GM12878 (cell line): ENCODE results near the gene MANBA. TPM values are rescaled to one million over a fixed set of nuclear protein-coding genes. Genes with fewer than 3 reads are reported as not detected.

Source experiments
- ATAC-seq: fragments of 200-7000 bp; cut with Tn5 transposase; 3 replicates; pipeline ENCODE4 v1.9.1; 2020; ENCODE audit warnings: mild to moderate bottlenecking, moderate library complexity
- BruUV-seq: library from RNA; stranded (reverse); fragments of 400-500 nt; replicated peaks from 2 replicates; lab custom pipeline; 2021; lab: Mats Ljungman, UMichigan
- CTCF ChIA-PET: fragments of 300-600 bp; sonication (Branson Sonifier 250); formaldehyde crosslinking; extraction: SDS; loops from one replicate; lab custom pipeline; 2021; ENCODE audit warnings: inconsistent platforms; lab: Yijun Ruan, JAX
- POLR2A ChIA-PET: fragments of 350-600 bp; formaldehyde crosslinking; extraction: SDS; loops from one replicate; lab custom pipeline; 2021; ENCODE audit warnings: inconsistent platforms; lab: Charles Lee
- RAD21 ChIA-PET: fragments of 300-600 bp; sonication (Branson Sonifier 250); formaldehyde crosslinking; loops from one replicate; lab custom pipeline; 2023; ENCODE audit warnings: antibody characterized with exemption; ENCODE audit not compliant: unreplicated experiment; lab: Charles Lee
- SMC1A ChIA-PET: fragments of 300-600 bp; sonication (Branson Sonifier 250); formaldehyde crosslinking; loops from one replicate; lab custom pipeline; 2023; ENCODE audit not compliant: unreplicated experiment, uncharacterized antibody; lab: Charles Lee
- DNase-seq: peaks from one replicate; pipeline ENCODE4 v3.0.0-alpha.2; 2011; ENCODE audit warnings: low read depth, low spot score
- FAIRE-seq: peaks from 3 replicates; lab custom pipeline; 2011; peaks lifted over from hg19 to GRCh38; lab: Jason Lieb, UNC
- H2AFZ ChIP-seq: 2 replicates; pipeline ENCODE4 v1.6.0; 2011; ENCODE audit warnings: low read depth, low read length, control low read depth; ENCODE audit not compliant: control insufficient read depth
- H3K27ac ChIP-seq: 2 replicates; pipeline ENCODE4 v1.5.1; 2011; ENCODE audit warnings: control low read depth; ENCODE audit not compliant: control insufficient read depth, insufficient read depth
- H3K27me3 ChIP-seq, 2 experiments: replicated peaks in 1 of 2; 2 replicates each; pipeline versions ENCODE4 v1.6.0 to v1.6.1; 2011; ENCODE audit warnings: low read length in 1 of 2; ENCODE audit not compliant: control insufficient read depth in 2 of 2, insufficient read depth in 2 of 2
- H3K36me3 ChIP-seq, 2 experiments: 2 replicates each; pipeline ENCODE4 v1.5.1; 2011; ENCODE audit warnings: low read length in 1 of 2; ENCODE audit not compliant: control insufficient read depth in 2 of 2, insufficient read depth in 2 of 2
- H3K4me1 ChIP-seq: 2 replicates; pipeline ENCODE4 v1.6.1; 2011; ENCODE audit warnings: mild to moderate bottlenecking, low read length, moderate library complexity, mixed read lengths; ENCODE audit not compliant: control insufficient read depth, insufficient read depth
- H3K4me2 ChIP-seq: 2 replicates; pipeline ENCODE4 v1.6.0; 2011; ENCODE audit warnings: control low read depth; ENCODE audit not compliant: control insufficient read depth, insufficient read depth
- H3K4me3 ChIP-seq: fragments of 200-600 bp; sonication (generic); 2 replicates; pipeline ENCODE4 v1.5.1; 2016
- H3K79me2 ChIP-seq: 2 replicates; pipeline ENCODE4 v1.6.0; 2011; ENCODE audit warnings: low read length; ENCODE audit not compliant: control insufficient read depth, insufficient read depth
- H3K9ac ChIP-seq: 2 replicates; pipeline ENCODE4 v1.8.0; 2011; ENCODE audit warnings: low read length, control low read depth, mixed read lengths; ENCODE audit not compliant: control insufficient read depth, insufficient read depth
- H3K9me3 ChIP-seq: replicated peaks from 3 replicates; pipeline ENCODE4 v1.5.1; 2011; ENCODE audit warnings: mild to moderate bottlenecking, low read length; ENCODE audit not compliant: control insufficient read depth, insufficient read depth
- H4K20me1 ChIP-seq: 2 replicates; pipeline ENCODE4 v1.6.0; 2011; ENCODE audit not compliant: control insufficient read depth, insufficient read depth
- BHLHE40 ChIP-seq, 2 experiments: fragments of 450-650 bp in 1 of 2; IDR thresholded peaks; 2 replicates each; pipeline ENCODE4 v1.6.1; 2011 to 2017; ENCODE audit warnings: low read depth in 2 of 2, borderline replicate concordance in 1 of 2, improper control_type of control experiment in 1 of 2, low read length in 1 of 2, mild to moderate bottlenecking in 1 of 2
- BMI1 ChIP-seq: fragments of 450-650 bp; IDR thresholded peaks from 2 replicates; pipeline ENCODE4 v1.6.1; 2016; ENCODE audit warnings: mild to moderate bottlenecking, moderate library complexity, borderline replicate concordance
- CHD1 ChIP-seq: IDR thresholded peaks from 2 replicates; pipeline ENCODE4 v1.6.1; 2012; ENCODE audit warnings: low read depth, low read length, improper control_type of control experiment
- E2F8 ChIP-seq: fragments of 450-650 bp; IDR thresholded peaks from 2 replicates; pipeline ENCODE4 v1.6.1; 2018; ENCODE audit warnings: mild to moderate bottlenecking, low read depth, moderate library complexity; ENCODE audit not compliant: partially characterized antibody
- ESRRA ChIP-seq: IDR thresholded peaks from 2 replicates; pipeline ENCODE4 v1.6.1; 2012; ENCODE audit warnings: mild to moderate bottlenecking, low read length, improper control_type of control experiment
- FOS ChIP-seq: IDR thresholded peaks from 3 replicates; pipeline ENCODE4 v1.6.1; 2011; ENCODE audit warnings: borderline replicate concordance; ENCODE audit not compliant: insufficient read length; ENCODE audit errors: extremely low read depth
- HCFC1 ChIP-seq: fragments of 150-350 bp; IDR thresholded peaks from 2 replicates; pipeline ENCODE4 v1.6.1; 2014; ENCODE audit warnings: low read length
- MEF2A ChIP-seq: IDR thresholded peaks from 2 replicates; pipeline ENCODE4 v1.6.1; 2011; ENCODE audit warnings: low read depth, mild to moderate bottlenecking, low read length, moderate library complexity; ENCODE audit not compliant: insufficient read depth
- MXI1 ChIP-seq: fragments of 150-350 bp; IDR thresholded peaks from 2 replicates; pipeline ENCODE4 v1.6.1; 2011; ENCODE audit warnings: low read depth, mild to moderate bottlenecking, inconsistent platforms, low read length, improper control_type of control experiment
- MYC ChIP-seq: IDR thresholded peaks from 2 replicates; pipeline ENCODE4 v1.6.1; 2011; ENCODE audit warnings: mild to moderate bottlenecking, low read length, moderate library complexity, inconsistent platforms; ENCODE audit not compliant: insufficient read depth, insufficient replicate concordance, insufficient read length, severe bottlenecking
- NKRF ChIP-seq: fragments of 450-650 bp; conservative IDR thresholded peaks from 2 replicates; pipeline ENCODE4 v1.6.1; 2017; ENCODE audit warnings: mild to moderate bottlenecking, moderate library complexity
- RB1 ChIP-seq: fragments of 450-650 bp; formaldehyde crosslinking; IDR thresholded peaks from 2 replicates; pipeline ENCODE4 v1.6.1; 2017; ENCODE audit warnings: mild to moderate bottlenecking, borderline replicate concordance
- RELA ChIP-seq: fragments of 450-650 bp; IDR thresholded peaks from 2 replicates; pipeline ENCODE4 v1.8.0; 2014; ENCODE audit warnings: borderline replicate concordance; ENCODE audit not compliant: partially characterized antibody
- SREBF2 ChIP-seq: IDR thresholded peaks from 2 replicates; pipeline ENCODE4 v1.6.1; 2012; ENCODE audit warnings: mild to moderate bottlenecking, low read length
- TAF1 ChIP-seq: IDR thresholded peaks from 2 replicates; pipeline ENCODE4 v1.6.1; 2011; ENCODE audit warnings: mild to moderate bottlenecking, low read depth, low read length, borderline replicate concordance
- TARDBP ChIP-seq: IDR thresholded peaks from 2 replicates; pipeline ENCODE4 v1.6.1; 2016; ENCODE audit warnings: borderline replicate concordance
- ZNF384 ChIP-seq: IDR thresholded peaks from 2 replicates; pipeline ENCODE4 v1.6.1; 2012; ENCODE audit warnings: low read depth, mild to moderate bottlenecking, low read length, improper control_type of control experiment, borderline replicate concordance
- WGBS: methylation state at CpG from one replicate; pipeline ENCODE4 v1.1.6; 2016; ENCODE audit warnings: low lambda C conversion rate; ENCODE audit not compliant: insufficient replicate concordance, insufficient coverage; ENCODE audit errors: missing lambda C conversion rate; 5-methylcytosine and 5-hydroxymethylcytosine counted together
- in situ Hi-C: fragments of 300-500 bp; cut with MboI; formaldehyde crosslinking; loops from 9 replicates; pipeline ENCODE4 v1.14.3; 2018; ENCODE audit warnings: mixed read lengths
- intact Hi-C: fragments of 100-400 bp; cut with micrococcal nuclease; formaldehyde crosslinking; loops from one replicate; pipeline ENCODE4 v1.14.2; 2022; ENCODE audit not compliant: unreplicated experiment
- polyA plus RNA-seq, 11 experiments: library from polyadenylated mRNA; depleted of rRNA in 4 of 11; unstranded in 6 of 11; stranded (reverse) in 5 of 11; fragments of >200 nt; fragmentation: Nextera tagmentation in 4 of 11; fragmentation: Illumina TruSeq in 1 of 11; extraction: Ambion mirVana in 4 of 11; extraction: Trizol in 1 of 11; gene quantifications; 1 replicate in 1 of 11; 2 replicates in 10 of 11; pipeline versions ENCODE4 v1.2.1 to v1.2.3, GENCODE V29; 2011 to 2016; ENCODE audit warnings: inconsistent platforms in 2 of 11, missing spikeins in 2 of 11, low read depth in 1 of 11
- total RNA-seq, 4 experiments: library from RNA; depleted of rRNA in 3 of 4; stranded (reverse); fragments of >200 nt in 3 of 4; fragmentation: Illumina TruSeq in 1 of 4; extraction: Trizol in 1 of 4; gene quantifications; 2 replicates each; pipeline versions ENCODE4 v1.2.1 to v1.2.3, GENCODE V29; 2013 to 2021
- TF ChIP-seq, protein P1 (sequence below): IDR thresholded peaks from 2 replicates; pipeline ENCODE4 v1.6.1; 2012; ENCODE audit warnings: low read depth, low read length, improper control_type of control experiment

Gene MANBA
- total and polyA plus RNA-seq, 10 of the 15 experiments (the other 5 are each of a cell fraction or from before 2014, with no cell fraction given): 3.8 to 19.0 (median 12.5) TPM

DNA sequence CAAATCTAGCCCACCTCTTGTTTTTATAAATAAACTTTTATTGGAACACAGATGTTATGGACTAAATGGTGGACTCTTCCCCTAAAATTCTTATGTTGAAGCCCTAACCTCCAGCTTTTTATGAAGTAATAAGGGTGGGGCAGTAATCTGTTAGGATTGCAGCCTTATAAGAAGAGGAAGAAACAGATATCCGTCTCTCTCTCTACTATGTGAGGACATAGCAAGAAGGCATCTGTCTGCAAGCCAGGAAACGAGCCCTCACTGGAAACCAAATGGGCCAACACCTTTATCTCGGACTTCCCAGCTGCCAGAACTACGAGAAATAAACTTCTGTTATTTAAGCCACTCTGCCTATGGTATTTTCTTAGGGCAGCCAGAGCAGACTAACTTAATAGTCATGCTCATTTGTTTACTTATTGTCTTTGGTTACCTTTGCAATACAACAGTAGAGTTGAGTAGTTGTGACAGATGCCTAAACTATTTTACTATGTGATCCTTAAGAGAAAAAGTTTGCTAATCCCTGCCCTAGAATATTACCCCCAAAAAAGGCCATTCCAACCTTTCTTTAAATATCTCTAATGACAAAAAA, 67.4 kb downstream of the MANBA start:
- H4K20me1 ChIP-seq: no peaks in the 10 kb centered on the region
- FAIRE-seq: no peak
- H3K36me3 ChIP-seq: peaks cover 0 to 6% of the 10 kb centered on the region in 2 experiments; a peak in 2 of 4 replicates
- in situ Hi-C loops: no loop called here
- no peak for TF ChIP-seq SREBF2
- no peak for TF ChIP-seq ZNF384
- TF ChIP-seq NKRF: no peak
- TF ChIP-seq ESRRA: no peak
- no peak for TF ChIP-seq FOS
- no peak for TF ChIP-seq RELA
- TF ChIP-seq CHD1: no peak
- no peak for TF ChIP-seq RB1
- no peak for TF ChIP-seq TARDBP
- TF ChIP-seq BHLHE40 (IDR thresholded peaks at IDR 0.05; ENCODE audit: borderline replicate concordance in 1 of 2, low read depth in 2 of 2, low read length in 1 of 2): no peak
- no peak for TF ChIP-seq HCFC1
- TF ChIP-seq E2F8: no peak
- TF ChIP-seq BMI1: no peak
- no peak for TF ChIP-seq TAF1
- no peak for TF ChIP-seq MEF2A
- TF ChIP-seq, protein P1, sequence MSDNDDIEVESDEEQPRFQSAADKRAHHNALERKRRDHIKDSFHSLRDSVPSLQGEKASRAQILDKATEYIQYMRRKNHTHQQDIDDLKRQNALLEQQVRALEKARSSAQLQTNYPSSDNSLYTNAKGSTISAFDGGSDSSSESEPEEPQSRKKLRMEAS: no peak
- TF ChIP-seq MXI1: no peak
- no peak for TF ChIP-seq MYC
- H3K4me3 ChIP-seq: no peak overlapping the region
- 86% methylated on average over 4 of the region's 4 CpGs for WGBS
- intact Hi-C loops: no loop called here
- ChIA-PET SMC1A (interaction anchor here (1.0 to 1.3 kb wide), 4 partner anchors 8 to 128 kb away, joined by 3 to 6 read pairs (median 3); no protein-coding TSS in a partner anchor), CTCF (interaction anchor here (1.1 to 2.3 kb wide), 2 partner anchors 10 to 24 kb away, joined by 3 to 6 read pairs; no protein-coding TSS in a partner anchor), POLR2A (no interaction called here), RAD21 (no interaction called here)
- no TSS peak for BruUV-seq
- no peak overlapping the region for H3K27ac ChIP-seq
- H3K79me2 ChIP-seq: no peaks in the 10 kb centered on the region; the same call in 1 of the 2 replicates
- no peak overlapping the region for H3K9ac ChIP-seq
- no peaks in the 10 kb centered on the region for H3K9me3 ChIP-seq
- no peak overlapping the region for H3K4me2 ChIP-seq
- H3K27me3 ChIP-seq: no peaks in the 10 kb centered on the region
- no peak for DNase-seq
- no peak for ATAC-seq
- H2AFZ ChIP-seq: no peak overlapping the region
- H3K4me1 ChIP-seq: peaks cover 5% of the 10 kb centered on the region
